Suprapubic skin (tissue), 3 donors: ENCODE results near the gene PLEKHG7.
"Not testable (repeated sequence)": the region's sequence is repeated elsewhere in the genome, so short reads cannot be mapped to it uniquely, and the experiment has no call there.

ENCODE experiments used
- POLR2A ChIP-seq, 2 donors: fragments of 450-650 bp; IDR thresholded peaks; one replicate each; pipeline ENCODE4 v1.6.1; 2017; ENCODE audit warnings: antibody characterized with exemption in 2 of 2, mild to moderate bottlenecking in 2 of 2, moderate library complexity in 2 of 2
- TF ChIP-seq, protein P1 (sequence below), 2 donors: fragments of 200-600 bp in 1 of 2; fragments of 450-650 bp in 1 of 2; sonication (generic) in 1 of 2; IDR thresholded peaks; one replicate each; pipeline ENCODE4 v1.5.1; 2016 to 2019; ENCODE audit warnings: antibody characterized with exemption in 2 of 2, mild to moderate bottlenecking in 1 of 2, moderate library complexity in 1 of 2

GRCh38 chr12:92794356-92794755 is 91.6 kb downstream of the PLEKHG7 start:
- not testable (repeated sequence) for TF ChIP-seq POLR2A (IDR thresholded peaks at IDR 0.05)
- TF ChIP-seq, protein P1, sequence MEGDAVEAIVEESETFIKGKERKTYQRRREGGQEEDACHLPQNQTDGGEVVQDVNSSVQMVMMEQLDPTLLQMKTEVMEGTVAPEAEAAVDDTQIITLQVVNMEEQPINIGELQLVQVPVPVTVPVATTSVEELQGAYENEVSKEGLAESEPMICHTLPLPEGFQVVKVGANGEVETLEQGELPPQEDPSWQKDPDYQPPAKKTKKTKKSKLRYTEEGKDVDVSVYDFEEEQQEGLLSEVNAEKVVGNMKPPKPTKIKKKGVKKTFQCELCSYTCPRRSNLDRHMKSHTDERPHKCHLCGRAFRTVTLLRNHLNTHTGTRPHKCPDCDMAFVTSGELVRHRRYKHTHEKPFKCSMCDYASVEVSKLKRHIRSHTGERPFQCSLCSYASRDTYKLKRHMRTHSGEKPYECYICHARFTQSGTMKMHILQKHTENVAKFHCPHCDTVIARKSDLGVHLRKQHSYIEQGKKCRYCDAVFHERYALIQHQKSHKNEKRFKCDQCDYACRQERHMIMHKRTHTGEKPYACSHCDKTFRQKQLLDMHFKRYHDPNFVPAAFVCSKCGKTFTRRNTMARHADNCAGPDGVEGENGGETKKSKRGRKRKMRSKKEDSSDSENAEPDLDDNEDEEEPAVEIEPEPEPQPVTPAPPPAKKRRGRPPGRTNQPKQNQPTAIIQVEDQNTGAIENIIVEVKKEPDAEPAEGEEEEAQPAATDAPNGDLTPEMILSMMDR (IDR thresholded peaks at IDR 0.05) = not testable (repeated sequence)
